Activated naive CD4-positive, alpha-beta T cell treated with Interleukin-2 at 50 U/mL for 16 hours (primary cell): Measurements from ENCODE around the gene TNNI3K.

Experiments used
- DNase-seq: peaks from one replicate; pipeline ENCODE4 v3.0.0-alpha.2; 2020

Gene TNNI3K

GRCh38 chr1:74453277-74453676, 218.1 kb downstream of the TNNI3K start:
- DNase-seq: no peak

- no peak for DNase-seq
These were observed 220.2 kb downstream of the TNNI3K start for GRCh38 chr1:74455390-74455789.

DNA sequence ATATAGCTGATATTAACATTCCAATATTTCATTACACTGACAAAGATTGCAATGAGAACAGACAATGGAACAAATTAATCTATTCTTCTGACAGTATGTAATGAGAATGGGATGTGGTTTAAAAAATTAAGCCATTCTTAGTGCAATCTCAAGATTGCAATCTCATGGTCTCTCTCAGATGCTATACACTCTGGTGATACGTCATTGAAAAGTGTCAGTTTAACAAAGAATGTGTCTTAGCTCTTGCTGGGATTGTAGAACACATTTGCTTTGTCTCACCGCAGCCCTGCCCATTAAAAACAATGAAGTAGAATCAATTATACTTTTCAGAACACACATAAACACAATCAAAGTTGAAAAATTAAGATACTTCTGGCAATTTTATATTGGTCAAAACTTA, 222.1 kb downstream of the TNNI3K start:
- DNase-seq: no peak

DNA sequence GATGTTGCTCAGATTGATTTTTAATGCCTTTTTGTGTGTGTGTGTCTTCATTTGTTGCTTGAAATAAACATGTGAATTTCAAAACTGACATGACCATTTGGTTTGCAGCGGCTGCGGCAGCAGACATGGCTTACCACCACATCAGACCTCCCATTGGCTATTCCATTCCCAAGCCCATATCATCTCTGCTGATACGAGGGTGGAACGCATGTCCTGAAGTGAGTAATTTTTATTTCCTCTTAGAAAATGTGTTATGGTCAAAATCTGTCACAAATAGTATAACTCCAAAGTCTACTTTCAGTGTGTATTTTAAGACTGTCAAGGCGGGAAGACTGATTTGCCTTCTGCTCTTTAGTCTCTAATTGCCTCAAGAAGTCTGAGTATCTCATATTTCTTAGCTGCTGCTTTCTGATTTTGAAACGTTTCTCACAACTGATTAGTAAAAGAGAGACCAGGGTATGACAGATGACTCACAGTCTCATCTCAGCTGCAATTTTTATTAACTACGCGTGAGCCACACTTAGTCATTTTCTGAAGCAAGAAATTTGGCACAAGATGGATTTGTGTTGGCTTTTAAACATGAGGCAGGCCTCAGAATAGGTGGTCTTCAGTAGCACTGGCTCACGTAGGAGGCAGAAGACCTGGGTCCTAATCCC, 228.3 kb downstream of the TNNI3K start:
- no peak for DNase-seq

DNA sequence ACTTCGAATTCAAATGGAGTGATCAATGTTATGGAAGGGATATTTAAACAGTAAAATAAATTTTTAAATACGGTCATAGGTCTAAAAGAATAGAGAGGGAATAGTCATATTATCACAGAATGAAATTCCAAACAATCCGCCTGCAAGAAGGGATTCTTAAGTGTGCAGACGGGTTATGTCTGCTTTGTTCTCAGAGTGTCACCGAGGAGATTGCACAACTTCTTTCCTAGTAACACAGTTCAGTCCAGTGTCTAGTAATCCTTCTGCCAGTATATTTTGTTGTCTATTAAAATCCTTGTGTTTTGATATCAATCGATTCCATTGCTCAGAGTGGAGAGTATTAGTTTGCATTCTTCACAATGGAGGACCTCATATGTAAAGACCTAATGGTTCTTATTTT, 228.8 kb downstream of the TNNI3K start:
- DNase-seq: no peak

GRCh38 chr1:74465193-74465681, 230.1 kb downstream of the TNNI3K start:
- DNase-seq: no peak

- DNase-seq: no peak
These were observed 232.7 kb downstream of the TNNI3K start for GRCh38 chr1:74467786-74468377.

- DNase-seq: no peak
These were observed 233.9 kb downstream of the TNNI3K start for GRCh38 chr1:74468982-74469603.

DNA sequence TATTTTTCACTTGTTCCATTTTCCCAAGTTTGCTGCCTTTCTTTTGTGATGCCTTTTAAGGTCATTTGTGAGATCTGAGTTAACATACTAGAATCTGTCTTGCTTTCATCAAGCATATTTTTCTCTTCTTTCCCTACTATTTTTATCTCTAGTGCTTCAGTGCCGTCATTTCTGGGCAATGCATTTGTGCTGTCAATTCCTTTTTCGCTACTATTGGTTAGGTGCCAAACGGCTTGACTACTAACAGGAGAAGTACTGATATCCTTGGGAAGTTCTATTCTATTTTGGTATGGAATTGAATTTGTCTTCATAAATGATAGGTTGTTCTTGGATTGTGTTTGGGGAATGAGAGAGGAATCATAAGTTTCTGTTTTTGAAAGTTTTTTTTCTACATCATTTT, 235.1 kb downstream of the TNNI3K start:
- DNase-seq: no peak

GRCh38 chr1:74470936-74471335, 235.7 kb downstream of the TNNI3K start:
- no peak for DNase-seq

GRCh38 chr1:74471470-74471869, 236.3 kb downstream of the TNNI3K start:
- no peak for DNase-seq

DNA sequence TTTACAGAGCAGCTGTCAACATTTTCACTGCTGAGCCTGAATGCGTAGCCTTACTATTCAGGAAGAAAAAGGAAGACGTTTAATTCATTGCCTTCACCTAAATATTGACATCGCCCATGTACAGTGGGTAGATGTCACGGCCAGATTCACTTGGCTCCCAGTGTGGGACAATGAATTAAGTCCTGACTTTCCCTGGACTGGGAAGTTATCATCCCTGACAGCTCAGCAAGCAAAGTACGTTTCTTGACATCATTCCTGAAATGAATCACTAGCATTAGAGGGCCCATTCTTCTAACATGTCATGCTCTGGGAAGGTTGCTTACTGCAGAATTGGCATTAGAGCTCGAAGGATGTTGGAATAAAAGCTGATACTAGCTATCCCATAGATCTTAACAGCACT, 239.4 kb downstream of the TNNI3K start:
- no peak for DNase-seq

- no peak for DNase-seq
These were observed 243.8 kb downstream of the TNNI3K start for GRCh38 chr1:74478979-74479378.

DNA sequence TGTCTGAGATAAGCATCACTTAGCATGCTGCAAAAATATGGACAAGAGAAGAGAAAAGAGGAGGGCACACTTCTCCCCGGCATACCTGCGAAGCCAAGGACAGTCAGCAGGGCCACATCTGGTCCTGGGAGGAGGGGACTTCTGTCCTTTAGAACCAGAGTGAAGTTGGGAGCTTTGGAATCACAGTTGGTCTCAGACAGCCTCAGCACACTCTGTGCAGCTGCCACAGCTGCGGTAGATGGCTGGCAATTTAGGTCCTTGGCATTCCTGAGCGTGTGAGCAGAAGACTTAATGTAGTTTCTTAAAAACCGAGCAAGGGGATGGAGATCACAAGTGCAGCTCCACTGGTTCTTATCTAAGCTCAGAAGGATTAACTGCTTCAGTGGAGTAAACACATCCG, 244.9 kb downstream of the TNNI3K start:
- DNase-seq: no peak

DNA sequence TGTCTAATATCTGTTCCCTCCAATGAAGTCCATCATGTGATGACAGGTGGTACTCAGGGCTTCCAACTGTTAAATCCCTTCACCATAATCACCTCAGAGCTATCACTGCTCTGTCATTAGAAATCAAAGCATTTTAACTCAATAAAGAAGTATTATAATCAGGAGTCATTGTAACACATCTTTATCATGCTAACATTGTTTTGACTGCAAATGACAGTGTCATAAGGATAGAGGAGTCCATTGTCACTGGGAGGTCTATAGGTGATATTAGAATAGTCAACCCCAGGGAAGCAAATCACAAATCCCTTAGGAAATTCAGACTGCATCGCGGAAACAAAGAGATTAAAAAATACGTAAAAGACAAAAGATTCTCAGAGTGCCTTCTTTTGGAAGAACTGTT, 246.4 kb downstream of the TNNI3K start:
- no peak for DNase-seq

DNA sequence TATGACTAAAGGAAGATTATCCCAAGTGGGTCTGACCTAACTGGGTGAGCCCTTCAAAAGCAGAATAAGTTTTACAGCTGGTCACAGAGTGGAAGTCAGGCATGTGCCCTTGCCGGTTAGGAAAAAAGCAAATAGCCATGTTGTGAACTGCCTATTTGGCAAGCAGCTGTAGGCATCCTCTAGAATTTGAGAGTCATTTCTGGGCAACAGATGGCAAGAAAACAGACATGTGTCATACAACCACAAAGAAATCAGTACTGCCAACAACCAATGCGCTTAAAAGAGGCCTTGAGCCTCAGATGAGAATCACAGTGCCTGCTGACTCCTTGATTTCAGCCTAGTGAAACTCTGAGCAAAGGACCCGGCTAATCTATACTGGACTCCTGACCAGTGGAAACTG, 250.4 kb downstream of the TNNI3K start:
- no peak for DNase-seq

DNA sequence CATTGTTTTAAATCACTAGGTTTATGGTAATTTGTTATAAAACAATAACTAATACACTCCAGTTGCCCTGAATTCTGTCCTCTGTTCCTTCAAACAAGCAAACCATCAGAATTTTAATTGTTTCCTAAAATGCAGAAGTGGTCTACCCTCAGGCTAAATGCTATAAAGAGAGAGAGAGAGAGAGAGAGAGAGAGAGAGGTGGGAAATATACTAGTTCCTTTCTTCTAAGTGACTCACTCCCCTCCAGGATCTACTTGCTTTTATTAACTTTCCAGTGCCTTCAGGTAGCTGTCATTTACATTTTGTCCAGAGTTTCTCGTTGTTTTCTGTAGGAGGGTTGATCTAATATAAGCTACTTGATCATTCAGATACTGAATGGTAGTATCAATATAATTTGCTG, 250.8 kb downstream of the TNNI3K start:
- no peak for DNase-seq

GRCh38 chr1:74496669-74497068, 261.5 kb downstream of the TNNI3K start:
- no peak for DNase-seq

DNA sequence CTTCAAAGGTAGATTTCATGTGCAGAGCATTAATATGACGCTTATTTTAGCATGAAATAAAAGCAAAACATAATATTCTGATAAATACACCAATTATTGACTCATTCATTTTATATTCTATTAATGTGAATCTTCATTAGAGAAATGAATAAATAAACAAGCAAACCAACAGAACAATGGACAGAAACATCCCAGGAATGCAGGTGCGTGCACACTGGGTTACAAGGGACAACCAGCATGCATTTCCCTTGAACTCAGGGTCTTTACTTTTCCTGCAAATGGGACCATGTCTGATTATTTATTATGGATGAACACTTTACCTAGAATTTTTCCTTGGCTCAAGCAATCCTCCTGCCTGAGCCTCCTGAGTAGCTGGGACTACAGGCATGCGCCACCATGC, 263.7 kb downstream of the TNNI3K start:
- no peak for DNase-seq

DNA sequence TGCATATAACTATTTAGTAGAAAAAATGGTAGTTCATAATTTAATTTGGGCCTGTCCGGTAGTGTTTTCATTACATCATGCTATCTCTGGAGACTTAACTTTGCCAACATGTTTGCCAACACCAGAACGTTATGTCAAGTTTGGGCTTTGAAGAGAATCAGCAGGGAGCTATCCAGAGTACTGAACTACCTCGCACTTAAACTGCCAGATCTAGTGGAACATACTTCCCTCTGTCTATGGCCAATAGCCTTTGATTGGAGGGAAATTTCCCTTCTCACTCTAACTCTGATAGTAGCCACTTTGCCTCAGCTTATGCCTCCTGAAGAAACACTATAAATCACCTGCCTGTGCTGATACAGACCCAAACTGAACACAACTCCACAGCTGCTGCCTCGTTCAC, 267.2 kb downstream of the TNNI3K start:
- DNase-seq: no peak

- no peak for DNase-seq
These were observed 267.7 kb downstream of the TNNI3K start for GRCh38 chr1:74502858-74503257.

DNA sequence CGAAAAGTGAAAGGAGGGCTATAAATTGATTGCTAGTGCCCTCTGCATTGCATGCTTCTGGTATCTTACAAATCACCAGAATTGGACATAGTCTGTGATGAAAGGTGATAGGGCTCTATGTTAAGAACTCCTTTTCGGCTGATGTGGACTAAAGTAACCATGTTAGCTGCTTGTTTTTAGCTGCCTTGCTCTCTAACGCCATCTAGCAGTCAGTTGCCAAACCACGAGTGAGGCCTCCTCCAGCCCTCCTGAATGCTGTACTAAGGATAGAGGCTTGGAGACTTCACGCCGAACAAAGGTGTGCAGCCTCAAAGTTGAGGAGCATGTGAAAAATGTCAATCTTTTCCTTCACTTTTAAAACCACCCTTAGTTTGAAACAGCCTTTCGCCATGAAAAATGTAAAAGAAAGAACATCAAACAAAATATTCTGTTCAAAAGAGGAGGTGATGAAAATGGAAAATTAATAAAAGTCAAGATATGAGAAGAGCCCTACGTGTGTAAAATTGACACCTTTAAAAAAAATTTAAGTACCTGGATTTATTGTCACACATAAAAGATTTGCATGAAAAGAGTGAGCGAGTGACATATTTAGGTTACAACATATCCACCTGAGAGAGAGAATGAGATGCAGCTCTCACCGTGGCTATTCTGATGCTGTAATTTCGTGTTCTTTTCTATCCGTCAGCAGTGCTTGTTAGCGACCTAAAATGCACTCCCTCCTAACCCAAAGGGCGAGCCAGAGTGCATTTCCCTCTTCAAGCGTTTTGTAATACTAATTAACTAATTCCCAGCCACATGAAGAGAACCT, 269.1 kb downstream of the TNNI3K start:
- DNase-seq: peak; percentile 35

DNA sequence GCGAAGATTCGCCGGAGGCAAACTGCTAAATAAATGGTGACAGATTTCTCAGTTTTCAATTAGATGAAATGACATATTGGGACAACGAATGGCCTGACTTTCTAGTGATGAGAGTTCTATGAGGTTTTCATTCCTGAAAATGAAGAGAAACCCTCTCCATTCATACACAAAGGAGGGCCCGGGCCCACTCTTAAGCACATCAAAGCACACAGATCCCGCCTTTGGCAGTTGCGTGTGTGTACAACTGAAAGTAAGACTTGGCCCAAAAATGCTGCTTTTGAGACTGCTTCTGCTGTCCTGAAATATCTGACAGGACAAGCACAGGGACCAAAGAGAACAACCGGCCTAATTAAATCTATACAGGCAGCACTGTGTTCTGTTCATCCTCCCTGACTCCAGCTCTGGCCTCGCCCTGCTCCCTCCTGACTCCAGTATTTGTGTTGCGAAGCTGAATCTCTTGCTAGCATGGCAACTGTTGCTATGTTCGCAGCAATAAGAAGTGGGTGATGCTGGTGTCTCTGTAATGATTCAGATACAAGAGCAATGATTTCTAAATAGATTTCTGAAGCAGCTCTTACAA, 269.8 kb downstream of the TNNI3K start:
- DNase-seq: no peak
